PC-3 (cell line): ENCODE measurements around the gene ROR1. TPM values are rescaled to one million over a fixed set of nuclear protein-coding genes. Genes with fewer than 3 reads are reported as not detected.

Source experiments
- ATAC-seq: fragments of 200-7000 bp; cut with Tn5 transposase; 2 replicates; pipeline ENCODE4 v1.9.1; 2020; ENCODE audit warnings: mild to moderate bottlenecking, moderate library complexity
- BruUV-seq: library from RNA; stranded (reverse); fragments of 400-500 nt; replicated peaks from 2 replicates; lab custom pipeline; 2021; lab: Mats Ljungman, UMichigan
- CTCF ChIA-PET: fragments of 300-600 bp; sonication (Branson Sonifier 250); formaldehyde crosslinking; loops from one replicate; lab custom pipeline; 2022; ENCODE audit warnings: antibody characterized with exemption; lab: Charles Lee
- POLR2A ChIA-PET: fragments of 300-600 bp; sonication (Branson Sonifier 250); formaldehyde crosslinking; loops from one replicate; lab custom pipeline; 2022; ENCODE audit warnings: antibody characterized with exemption; ENCODE audit not compliant: unreplicated experiment; lab: Charles Lee
- DNase-seq: peaks from one replicate; pipeline ENCODE4 v3.0.0-alpha.2; 2015
- H2AFZ ChIP-seq: fragments of 300-600 bp; sonication (generic); 2 replicates; pipeline ENCODE4 v1.6.0; 2016; ENCODE audit warnings: antibody characterized with exemption, low read length
- H3F3A ChIP-seq: fragments of 300-600 bp; sonication (generic); one replicate; pipeline ENCODE4 v1.6.0; 2017; ENCODE audit warnings: antibody characterized with exemption, low read length, control low read depth, mild to moderate bottlenecking; ENCODE audit not compliant: unreplicated experiment
- H3K27ac ChIP-seq: fragments of 300-600 bp; sonication (generic); 2 replicates; pipeline ENCODE4 v1.5.1; 2016; ENCODE audit warnings: mild to moderate bottlenecking, low read length
- H3K27me3 ChIP-seq: fragments of 300-600 bp; sonication (generic); 2 replicates; pipeline ENCODE4 v1.6.1; 2016; ENCODE audit warnings: low read length, mixed read lengths
- H3K36me3 ChIP-seq: fragments of 300-600 bp; sonication (generic); 2 replicates; pipeline ENCODE4 v1.6.1; 2016; ENCODE audit warnings: low read depth, mixed run types, low read length, mixed read lengths
- H3K4me1 ChIP-seq: fragments of 300-600 bp; sonication (generic); 2 replicates; pipeline ENCODE4 v1.5.1; 2016; ENCODE audit warnings: low read length; ENCODE audit not compliant: insufficient read depth
- H3K4me2 ChIP-seq: fragments of 300-600 bp; sonication (generic); 2 replicates; pipeline ENCODE4 v1.6.0; 2016; ENCODE audit warnings: low read length
- H3K4me3 ChIP-seq: fragments of 300-600 bp; sonication (generic); 2 replicates; pipeline ENCODE4 v1.5.1; 2016; ENCODE audit warnings: mild to moderate bottlenecking, low read length, mixed read lengths
- H3K79me2 ChIP-seq: fragments of 300-600 bp; sonication (generic); 2 replicates; pipeline ENCODE4 v1.6.1; 2017; ENCODE audit warnings: low read length, mixed read lengths
- H3K9ac ChIP-seq: fragments of 300-600 bp; sonication (generic); 2 replicates; pipeline ENCODE4 v1.6.0; 2016; ENCODE audit warnings: mild to moderate bottlenecking, low read length
- H3K9me2 ChIP-seq: fragments of 300-600 bp; sonication (generic); replicated peaks from 2 replicates; pipeline ENCODE4 v1.6.1; 2016; ENCODE audit warnings: mixed run types, low read length, mixed read lengths
- H3K9me3 ChIP-seq: fragments of 300-600 bp; sonication (generic); 2 replicates; pipeline ENCODE4 v1.6.1; 2016; ENCODE audit warnings: low read length, mixed read lengths
- H4K20me1 ChIP-seq: fragments of 300-600 bp; sonication (generic); 2 replicates; pipeline ENCODE4 v1.6.1; 2016; ENCODE audit warnings: low read length, mixed read lengths
- EZH2 ChIP-seq: fragments of 300-600 bp; sonication (generic); IDR thresholded peaks from one replicate; pipeline ENCODE4 v1.6.1; 2017; ENCODE audit warnings: antibody characterized with exemption, mild to moderate bottlenecking, low read length; ENCODE audit not compliant: unreplicated experiment
- EZH2phosphoT487 ChIP-seq: fragments of 300-600 bp; sonication (generic); IDR thresholded peaks from 2 replicates; pipeline ENCODE4 v1.6.1; 2018; ENCODE audit warnings: mild to moderate bottlenecking, antibody characterized with exemption, low read length, borderline replicate concordance
- intact Hi-C: fragments of 100-400 bp; cut with micrococcal nuclease; formaldehyde crosslinking; loops from 2 replicates; pipeline ENCODE4 v1.9.0; 2023
- total RNA-seq: library from RNA; depleted of rRNA; stranded (reverse); fragments of >200 nt; gene quantifications from 2 replicates; pipeline ENCODE4 v1.2.3, GENCODE V29; 2014
- TF ChIP-seq, protein P1 (sequence below): fragments of 300-600 bp; sonication (generic); conservative IDR thresholded peaks from 2 replicates; pipeline ENCODE4 v1.5.1; 2017; ENCODE audit warnings: antibody characterized with exemption, low read depth, mild to moderate bottlenecking, low read length

Gene ROR1
- total RNA-seq, 1 experiment from 2014 or later: 16.5 TPM

DNA sequence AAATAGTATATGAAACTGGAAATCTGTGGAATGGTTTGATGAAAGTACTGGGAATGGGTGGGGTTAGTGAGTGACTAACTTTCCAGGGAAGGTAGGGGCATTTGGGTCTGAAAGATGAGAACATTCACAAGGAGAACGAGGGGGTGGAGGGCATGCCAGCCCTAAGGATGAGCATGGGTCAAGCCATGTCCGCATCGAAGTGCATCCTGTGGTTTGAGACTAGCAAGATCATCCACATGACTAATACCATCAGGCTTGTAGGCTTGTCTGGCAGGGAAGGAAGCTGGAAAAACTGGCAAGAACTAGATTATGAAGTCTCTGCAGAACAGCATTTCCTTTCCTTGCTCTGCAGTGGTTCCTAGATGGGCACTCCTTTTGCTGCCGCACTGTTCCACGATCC, 359.2 kb downstream of the ROR1 start:
- H3K27ac ChIP-seq: peak overlapping the region; percentile 68
- H3K9me2 ChIP-seq: no peaks in the 10 kb centered on the region
- TF ChIP-seq, protein P1, sequence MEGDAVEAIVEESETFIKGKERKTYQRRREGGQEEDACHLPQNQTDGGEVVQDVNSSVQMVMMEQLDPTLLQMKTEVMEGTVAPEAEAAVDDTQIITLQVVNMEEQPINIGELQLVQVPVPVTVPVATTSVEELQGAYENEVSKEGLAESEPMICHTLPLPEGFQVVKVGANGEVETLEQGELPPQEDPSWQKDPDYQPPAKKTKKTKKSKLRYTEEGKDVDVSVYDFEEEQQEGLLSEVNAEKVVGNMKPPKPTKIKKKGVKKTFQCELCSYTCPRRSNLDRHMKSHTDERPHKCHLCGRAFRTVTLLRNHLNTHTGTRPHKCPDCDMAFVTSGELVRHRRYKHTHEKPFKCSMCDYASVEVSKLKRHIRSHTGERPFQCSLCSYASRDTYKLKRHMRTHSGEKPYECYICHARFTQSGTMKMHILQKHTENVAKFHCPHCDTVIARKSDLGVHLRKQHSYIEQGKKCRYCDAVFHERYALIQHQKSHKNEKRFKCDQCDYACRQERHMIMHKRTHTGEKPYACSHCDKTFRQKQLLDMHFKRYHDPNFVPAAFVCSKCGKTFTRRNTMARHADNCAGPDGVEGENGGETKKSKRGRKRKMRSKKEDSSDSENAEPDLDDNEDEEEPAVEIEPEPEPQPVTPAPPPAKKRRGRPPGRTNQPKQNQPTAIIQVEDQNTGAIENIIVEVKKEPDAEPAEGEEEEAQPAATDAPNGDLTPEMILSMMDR: no peak
- TF ChIP-seq EZH2 (no peak), EZH2phosphoT487 (no peak)
- H3K9ac ChIP-seq: no peak overlapping the region
- no peaks in the 10 kb centered on the region for H3K9me3 ChIP-seq
- H2AFZ ChIP-seq: no peak overlapping the region
- BruUV-seq: no TSS peak
- H3K36me3 ChIP-seq: no peaks in the 10 kb centered on the region
- ChIA-PET CTCF (interaction anchor here (0.5 to 1.3 kb wide), 3 partner anchors 93 to 441 kb away, joined by 3 read pairs; no protein-coding TSS in a partner anchor), POLR2A (no interaction called here)
- no peaks in the 10 kb centered on the region for H3K27me3 ChIP-seq
- ATAC-seq: peak; percentile 98
- DNase-seq: peak; percentile 97
- no peak overlapping the region for H3K4me3 ChIP-seq
- no peaks in the 10 kb centered on the region for H4K20me1 ChIP-seq
- H3K4me1 ChIP-seq: peaks cover 42% of the 10 kb centered on the region
- H3K4me2 ChIP-seq: peak overlapping the region; percentile 60
- no peaks in the 10 kb centered on the region for H3K79me2 ChIP-seq
- H3F3A ChIP-seq: no peaks in the 10 kb centered on the region
- intact Hi-C loops: loop anchor here (1.0 kb wide), 1 partner anchor 441 kb away; no protein-coding TSS in a partner anchor

DNA sequence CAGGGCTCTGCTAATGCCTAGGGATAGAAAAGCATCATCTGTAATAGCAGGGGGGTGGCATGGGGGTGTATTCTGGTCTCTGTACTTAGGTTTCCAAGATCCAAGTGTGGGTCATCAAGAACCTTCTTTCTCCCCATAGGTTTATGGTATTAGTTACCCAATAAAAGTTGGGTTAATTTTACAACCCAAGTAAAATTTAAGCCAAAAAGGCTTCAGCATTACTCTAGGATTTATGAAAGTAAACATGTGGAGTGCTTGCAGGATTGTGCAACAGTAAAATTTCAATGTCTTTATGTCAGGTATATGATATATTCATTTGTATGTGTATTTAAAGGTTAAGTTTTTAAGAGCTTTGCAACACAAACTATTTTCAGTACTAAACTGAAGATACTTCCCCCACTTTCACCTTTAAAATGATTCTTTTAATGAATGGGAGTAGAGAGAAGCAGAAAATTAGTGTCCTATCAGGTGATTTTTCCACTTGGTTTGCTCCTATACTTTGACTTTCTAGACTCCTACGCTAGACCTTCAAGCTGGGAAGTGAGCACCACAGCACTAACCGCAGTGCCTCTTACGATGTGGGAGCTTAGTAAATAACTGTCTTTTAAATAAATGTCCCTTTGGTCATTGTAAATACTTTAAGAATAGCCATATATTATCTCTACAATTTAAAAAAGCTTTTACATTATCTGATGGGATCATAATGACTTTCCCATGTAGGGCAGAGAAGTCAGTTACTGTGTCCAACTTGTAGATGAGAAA, 361.8 kb downstream of the ROR1 start:
- BruUV-seq: no TSS peak
- no peaks in the 10 kb centered on the region for H3K36me3 ChIP-seq
- no peaks in the 10 kb centered on the region for H3F3A ChIP-seq
- no peaks in the 10 kb centered on the region for H3K9me2 ChIP-seq
- ATAC-seq (no peak), DNase-seq (peak; percentile 54)
- intact Hi-C loops: loop anchor here (2.0 to 5.0 kb wide), 4 partner anchors 93 to 519 kb away; no protein-coding TSS in a partner anchor
- CTCF ChIA-PET: interaction anchor here (0.8 kb wide), 1 partner anchor 201 kb away, joined by 4 read pairs; no protein-coding TSS in a partner anchor
- H4K20me1 ChIP-seq: no peaks in the 10 kb centered on the region
- H3K9me3 ChIP-seq: no peaks in the 10 kb centered on the region
- H3K79me2 ChIP-seq: no peaks in the 10 kb centered on the region
- H2AFZ ChIP-seq: no peak overlapping the region
- POLR2A ChIA-PET: no interaction called here
- H3K27ac ChIP-seq: peak overlapping the region; percentile 43
- H3K4me1 ChIP-seq: peaks cover 42% of the 10 kb centered on the region
- H3K27me3 ChIP-seq: no peaks in the 10 kb centered on the region
- H3K4me3 ChIP-seq: no peak overlapping the region
- H3K4me2 ChIP-seq: peak overlapping the region; percentile 11; the same call in 1 of the 2 replicates
- TF ChIP-seq, protein P1: no peak
- TF ChIP-seq EZH2phosphoT487 (no peak), EZH2 (no peak)
- H3K9ac ChIP-seq: no peak overlapping the region

DNA sequence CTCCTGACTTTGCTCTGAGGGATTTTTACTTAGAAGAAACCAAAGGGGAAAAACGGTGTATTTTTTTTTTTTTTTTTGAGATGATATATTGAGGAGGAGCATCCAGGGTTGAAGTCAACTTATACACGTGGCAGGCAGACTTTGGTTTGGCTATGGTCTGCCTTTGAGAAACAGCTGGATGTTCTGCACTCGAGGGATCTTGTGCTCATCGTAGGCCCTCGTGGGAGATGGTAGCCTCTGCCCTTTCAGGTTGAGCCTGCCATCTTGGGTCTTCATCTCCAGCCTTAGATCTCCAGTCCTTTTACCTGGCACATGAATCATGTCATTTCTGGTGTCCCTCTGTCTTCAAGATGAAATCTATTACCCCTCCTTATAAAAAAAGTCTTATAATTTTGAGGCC, 362.5 kb downstream of the ROR1 start:
- Histone ChIP-seq H4K20me1 (no peaks in the 10 kb centered on the region), H3K4me1 (peaks cover 42% of the 10 kb centered on the region), H3K4me3 (no peak overlapping the region), H3K9me2 (no peaks in the 10 kb centered on the region), H3K4me2 (no peak overlapping the region), H2AFZ (no peak overlapping the region), H3K27ac (peak overlapping the region; percentile 43; the same call in 1 of the 2 replicates), H3K27me3 (no peaks in the 10 kb centered on the region), H3F3A (no peaks in the 10 kb centered on the region), H3K9me3 (no peaks in the 10 kb centered on the region), H3K36me3 (no peaks in the 10 kb centered on the region), H3K9ac (0 out of 2 replicates have a peak overlapping the region, but pooled peaks have one; percentile 1), H3K79me2 (no peaks in the 10 kb centered on the region)
- ChIA-PET POLR2A (no interaction called here), CTCF (interaction anchor here (0.8 to 1.6 kb wide), 3 partner anchors 201 to 444 kb away, joined by 4 to 29 read pairs (median 6); no protein-coding TSS in a partner anchor)
- no TSS peak for BruUV-seq
- TF ChIP-seq EZH2phosphoT487: no peak
- TF ChIP-seq, protein P1: no peak
- no peak for TF ChIP-seq EZH2
- ATAC-seq (no peak), DNase-seq (no peak)
- intact Hi-C loops: loop anchor here (2.0 to 5.0 kb wide), 4 partner anchors 94 to 519 kb away; no protein-coding TSS in a partner anchor
